Gastrocnemius medialis (tissue), 4 donors: ENCODE measurements around the gene CST3. TPM values are rescaled to one million over a fixed set of nuclear protein-coding genes. Genes with fewer than 3 reads are reported as not detected.

Experiments used
- ATAC-seq, 2 donors: fragments of 150-250 bp; one replicate each; pipeline ENCODE4 v1.9.1; 2016
- DNase-seq, 2 donors: peaks; one replicate each; pipeline ENCODE4 v3.0.0-alpha.2; 2019
- H3K27ac ChIP-seq, 4 donors: fragments of 200-600 bp; sonication (generic); 1 replicate in 1 of 4; 2 replicates in 3 of 4; pipeline ENCODE4 v1.5.1; 2016 to 2018; ENCODE audit warnings: mild to moderate bottlenecking in 2 of 4, moderate library complexity in 1 of 4
- H3K27me3 ChIP-seq, 3 donors: fragments of 200-600 bp; sonication (generic) in 2 of 3; 1 replicate in 1 of 3; 2 replicates in 2 of 3; pipeline versions ENCODE4 v1.5.1 to v1.6.0; 2016 to 2019; ENCODE audit warnings: mild to moderate bottlenecking in 1 of 3, moderate library complexity in 1 of 3
- H3K36me3 ChIP-seq, 2 donors: fragments of 200-600 bp; sonication (generic) in 1 of 2; one replicate each; pipeline ENCODE4 v1.5.1; 2017 to 2018
- H3K4me1 ChIP-seq, 2 donors: fragments of 200-600 bp; sonication (generic) in 1 of 2; one replicate each; pipeline ENCODE4 v1.5.1; 2016 to 2017; ENCODE audit warnings: mild to moderate bottlenecking in 2 of 2
- H3K4me3 ChIP-seq, 4 donors: fragments of 200-600 bp; sonication (generic) in 3 of 4; 1 replicate in 1 of 4; 2 replicates in 3 of 4; pipeline ENCODE4 v1.5.1; 2016 to 2019; ENCODE audit warnings: mild to moderate bottlenecking in 2 of 4
- H3K9me3 ChIP-seq, 3 donors: fragments of 200-600 bp; sonication (generic) in 2 of 3; 1 replicate in 1 of 3; 2 replicates in 2 of 3; pipeline ENCODE4 v1.5.1; 2016 to 2019
- POLR2A ChIP-seq, 2 donors: fragments of 450-650 bp; IDR thresholded peaks; one replicate each; pipeline ENCODE4 v1.6.1; 2017; ENCODE audit warnings: antibody characterized with exemption in 2 of 2, mild to moderate bottlenecking in 2 of 2, moderate library complexity in 2 of 2
- in situ Hi-C, 4 donors: fragments of 200-750 bp; cut with MboI; loops; one replicate each; pipeline versions ENCODE4 v1.15.0 to v1.8.0; 2017; ENCODE audit warnings: low sequenced_read_pairs in 4 of 4
- intact Hi-C: fragments of 100-400 bp; cut with DNase I; formaldehyde crosslinking; loops from one replicate; pipeline ENCODE4 v1.15.1; 2023; ENCODE audit warnings: low total_unique reads
- total RNA-seq, 4 donors: library from RNA; depleted of rRNA; stranded (reverse); fragments of >200 nt; gene quantifications; one replicate each; pipeline versions ENCODE4 v1.1.0 to v1.2.3, GENCODE V29; 2016
- TF ChIP-seq, protein P1 (sequence below), 5 experiments: fragments of 450-650 bp in 3 of 5; fragments of 200-600 bp in 2 of 5; sonication (generic) in 2 of 5; IDR thresholded peaks in 4 of 5; conservative IDR thresholded peaks in 1 of 5; 1 replicate in 4 of 5; 2 replicates in 1 of 5; pipeline ENCODE4 v1.5.1; 2016 to 2019; ENCODE audit warnings: antibody characterized with exemption in 5 of 5, mild to moderate bottlenecking in 3 of 5, moderate library complexity in 3 of 5

CST3 gene
- total RNA-seq, 4 donors from 2014 or later: 461 to 1,821 (median 697) TPM

DNA sequence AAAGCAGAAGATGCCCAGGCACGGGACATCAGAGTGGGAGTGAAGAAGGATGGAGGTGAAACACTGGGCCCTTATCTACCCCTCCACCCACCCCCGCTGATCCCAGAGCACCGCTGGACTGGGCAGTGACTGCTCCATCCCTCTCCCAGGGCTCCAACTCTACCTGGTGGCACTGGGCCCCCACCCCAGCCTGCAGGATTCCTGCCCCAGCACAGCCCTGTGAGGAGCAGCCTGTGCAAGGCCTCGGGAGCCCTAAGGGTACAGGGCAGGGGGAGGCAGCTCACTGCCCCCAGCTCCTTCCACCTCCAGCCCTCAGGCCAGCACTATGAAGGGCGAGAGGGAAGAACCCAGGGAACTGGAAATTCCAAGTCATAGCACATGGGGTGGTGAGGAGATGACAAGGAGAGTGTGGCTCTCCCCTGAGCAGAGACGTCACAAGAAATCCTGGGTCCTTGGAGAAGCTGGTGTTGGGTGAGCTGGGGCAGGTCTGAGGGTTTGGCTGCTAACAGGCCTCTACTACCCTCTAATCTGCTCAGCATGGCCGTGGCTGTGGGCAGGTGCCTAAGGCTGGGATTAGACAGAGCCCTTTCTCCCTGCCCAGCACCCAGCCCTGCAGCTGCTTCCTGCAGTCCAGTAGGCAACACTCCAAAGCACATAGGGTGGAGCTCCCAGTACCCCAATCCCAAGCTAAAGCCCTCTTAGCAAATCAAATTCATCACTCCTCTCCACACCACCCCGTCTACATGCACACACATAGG lies 3.5 kb downstream of the CST3 start:
- in situ Hi-C loops (loop anchor here (10.0 to 25.0 kb wide), 4 partner anchors 269 to 1428 kb away; partner anchors contain the start of genes ACSS1 (in 2 of the 4), GZF1 (in 2 of the 4) and APMAP (in 1 of the 4)), intact Hi-C loops (loop anchor here (2.0 to 10.0 kb wide), 2 partner anchors 209 to 277 kb away; partner anchors contain the start of gene NAPB)
- Histone ChIP-seq H3K4me3 (peak overlapping the region in 3 of 4 donors; percentile 35 to 85 (median 70)), H3K27me3 (no peaks in the 10 kb centered on the region), H3K36me3 (peaks cover 0 to 14% of the 10 kb centered on the region in 2 donors), H3K27ac (peak overlapping the region; percentile 96 to 100 (median 96)), H3K4me1 (peaks cover 44 to 48% of the 10 kb centered on the region in 2 donors), H3K9me3 (no peaks in the 10 kb centered on the region)
- no peak for ATAC-seq
- TF ChIP-seq POLR2A (IDR thresholded peaks at IDR 0.05): no peak
- TF ChIP-seq, protein P1, sequence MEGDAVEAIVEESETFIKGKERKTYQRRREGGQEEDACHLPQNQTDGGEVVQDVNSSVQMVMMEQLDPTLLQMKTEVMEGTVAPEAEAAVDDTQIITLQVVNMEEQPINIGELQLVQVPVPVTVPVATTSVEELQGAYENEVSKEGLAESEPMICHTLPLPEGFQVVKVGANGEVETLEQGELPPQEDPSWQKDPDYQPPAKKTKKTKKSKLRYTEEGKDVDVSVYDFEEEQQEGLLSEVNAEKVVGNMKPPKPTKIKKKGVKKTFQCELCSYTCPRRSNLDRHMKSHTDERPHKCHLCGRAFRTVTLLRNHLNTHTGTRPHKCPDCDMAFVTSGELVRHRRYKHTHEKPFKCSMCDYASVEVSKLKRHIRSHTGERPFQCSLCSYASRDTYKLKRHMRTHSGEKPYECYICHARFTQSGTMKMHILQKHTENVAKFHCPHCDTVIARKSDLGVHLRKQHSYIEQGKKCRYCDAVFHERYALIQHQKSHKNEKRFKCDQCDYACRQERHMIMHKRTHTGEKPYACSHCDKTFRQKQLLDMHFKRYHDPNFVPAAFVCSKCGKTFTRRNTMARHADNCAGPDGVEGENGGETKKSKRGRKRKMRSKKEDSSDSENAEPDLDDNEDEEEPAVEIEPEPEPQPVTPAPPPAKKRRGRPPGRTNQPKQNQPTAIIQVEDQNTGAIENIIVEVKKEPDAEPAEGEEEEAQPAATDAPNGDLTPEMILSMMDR (IDR thresholded peaks at IDR 0.05 in 4 of 5, conservative IDR thresholded peaks at IDR 0.05 in 1 of 5): no peak
- peak in 1 of 2 donors; percentile 69 for DNase-seq

DNA sequence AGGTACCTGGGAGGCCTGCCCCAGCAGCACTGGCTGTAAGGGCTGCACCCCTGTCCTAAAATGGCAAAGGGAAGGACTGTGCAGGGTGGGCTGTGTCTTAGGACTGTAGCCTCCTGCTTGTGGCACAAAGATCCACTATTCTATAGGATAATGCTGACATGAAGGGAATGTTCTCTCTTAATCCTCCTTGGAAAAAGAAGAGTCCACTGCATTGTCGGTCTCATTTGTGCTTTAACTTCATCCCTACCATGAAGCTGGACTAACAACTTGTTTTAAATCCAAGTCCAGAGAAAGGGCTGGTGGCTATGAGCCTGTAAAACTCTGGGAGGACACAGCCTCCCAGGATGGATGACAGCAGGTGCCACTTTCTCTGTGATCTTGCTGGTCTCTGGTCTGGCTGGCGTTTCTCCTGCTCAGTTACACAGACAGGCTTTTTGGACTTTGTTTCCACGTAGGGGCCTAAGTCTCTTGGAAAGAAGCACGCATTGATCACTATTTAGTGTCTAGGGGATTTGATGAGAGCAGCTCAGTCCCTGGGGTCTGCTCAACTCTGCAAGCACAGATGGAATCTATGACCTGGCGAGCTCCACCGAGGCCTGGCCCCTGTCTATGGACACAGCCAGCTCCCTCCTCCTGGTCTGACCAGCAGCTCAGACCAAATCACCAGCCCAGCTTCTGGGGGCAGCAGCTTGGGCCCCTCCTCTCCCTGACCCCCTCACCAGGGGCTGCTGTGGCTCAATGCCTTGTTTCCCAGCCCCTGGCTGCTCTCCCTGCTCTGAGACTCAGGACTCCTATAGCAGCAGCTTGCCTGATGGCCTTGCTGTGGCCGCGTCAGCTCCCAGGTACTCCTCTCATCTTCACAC lies 4.8 kb downstream of the CST3 start:
- intact Hi-C loops: loop anchor here (10.0 kb wide), 1 partner anchor 208 kb away; the partner anchor contains the start of gene NAPB
- no peak for TF ChIP-seq POLR2A (IDR thresholded peaks at IDR 0.05)
- TF ChIP-seq, protein P1 (IDR thresholded peaks at IDR 0.05 in 4 of 5, conservative IDR thresholded peaks at IDR 0.05 in 1 of 5): no peak
- in situ Hi-C loops: loop anchor here (10.0 to 25.0 kb wide), 4 partner anchors 268 to 1429 kb away; partner anchors contain the start of genes ACSS1 (in 2 of the 4), GZF1 (in 2 of the 4) and APMAP (in 1 of the 4)
- peaks cover 0 to 14% of the 10 kb centered on the region in 2 donors for H3K36me3 ChIP-seq
- H3K27ac ChIP-seq: peak overlapping the region; percentile 96 to 100 (median 96)
- H3K4me1 ChIP-seq: peaks cover 52 to 54% of the 10 kb centered on the region in 2 donors
- H3K27me3 ChIP-seq: no peaks in the 10 kb centered on the region
- DNase-seq: peak in 1 of 2 donors; percentile 34
- H3K9me3 ChIP-seq: no peaks in the 10 kb centered on the region
- ATAC-seq: no peak
- no peak overlapping the region for H3K4me3 ChIP-seq

DNA sequence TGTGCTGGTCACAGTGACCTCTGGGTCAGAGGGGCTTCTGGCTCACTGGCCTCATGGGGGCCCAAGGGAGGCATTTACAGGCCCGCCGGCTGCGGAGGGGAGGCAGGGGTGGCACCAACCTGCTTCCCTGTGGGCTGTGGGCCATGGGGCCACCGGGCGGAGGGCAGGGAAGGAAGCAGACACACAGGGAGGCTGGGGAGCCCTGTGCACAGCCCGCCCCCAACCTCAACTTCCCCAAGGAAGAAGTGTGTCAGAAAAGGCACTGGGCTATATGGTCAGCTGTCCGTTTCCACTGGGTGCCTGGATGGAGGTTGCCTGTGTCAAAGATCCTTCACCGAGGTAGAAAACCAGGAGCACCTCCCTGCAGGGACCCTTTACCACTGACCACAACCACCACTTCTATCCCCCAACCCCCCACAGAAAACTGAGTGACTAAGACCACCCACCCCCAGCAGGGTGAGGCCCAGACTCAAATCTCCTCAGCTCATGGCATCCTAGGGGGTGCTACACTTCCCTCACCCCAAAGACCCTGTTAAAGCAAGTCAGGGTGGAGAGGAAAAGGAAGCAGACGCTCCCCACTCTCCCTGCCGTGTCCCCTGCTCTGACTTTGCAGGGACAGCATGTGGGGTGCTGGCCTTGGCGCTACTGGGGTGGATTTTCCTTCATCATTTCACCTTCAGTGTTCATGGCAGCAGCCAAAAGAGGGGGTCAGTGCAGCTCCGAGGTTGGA lies 5.6 kb downstream of the CST3 start:
- intact Hi-C loops (loop anchor here (10.0 kb wide), 1 partner anchor 207 kb away; the partner anchor contains the start of gene NAPB), in situ Hi-C loops (loop anchor here (10.0 to 25.0 kb wide), 4 partner anchors 267 to 1430 kb away; partner anchors contain the start of genes ACSS1 (in 2 of the 4), GZF1 (in 2 of the 4) and APMAP (in 1 of the 4))
- H3K27ac ChIP-seq: peak overlapping the region; percentile 96 to 100 (median 96)
- H3K36me3 ChIP-seq: peaks cover 0 to 14% of the 10 kb centered on the region in 2 donors
- ATAC-seq: no peak
- DNase-seq: peak in 1 of 2 donors; percentile 37
- no peaks in the 10 kb centered on the region for H3K27me3 ChIP-seq
- H3K4me3 ChIP-seq: no peak overlapping the region
- H3K4me1 ChIP-seq: peaks cover 52 to 60% of the 10 kb centered on the region in 2 donors
- no peaks in the 10 kb centered on the region for H3K9me3 ChIP-seq
- no peak for TF ChIP-seq POLR2A (IDR thresholded peaks at IDR 0.05)
- TF ChIP-seq, protein P1 (IDR thresholded peaks at IDR 0.05 in 4 of 5, conservative IDR thresholded peaks at IDR 0.05 in 1 of 5): no peak
